ENCODE results near the gene PLEKHS1.
"Not testable (repeated sequence)": the region's sequence is repeated elsewhere in the genome, so short reads cannot be mapped to it uniquely, and the experiment has no call there.

PLEKHS1 gene

GRCh38 chr10:113742466-113742865 lies 9.0 kb upstream of the PLEKHS1 start:
- DNase-seq, result no peak

DNA sequence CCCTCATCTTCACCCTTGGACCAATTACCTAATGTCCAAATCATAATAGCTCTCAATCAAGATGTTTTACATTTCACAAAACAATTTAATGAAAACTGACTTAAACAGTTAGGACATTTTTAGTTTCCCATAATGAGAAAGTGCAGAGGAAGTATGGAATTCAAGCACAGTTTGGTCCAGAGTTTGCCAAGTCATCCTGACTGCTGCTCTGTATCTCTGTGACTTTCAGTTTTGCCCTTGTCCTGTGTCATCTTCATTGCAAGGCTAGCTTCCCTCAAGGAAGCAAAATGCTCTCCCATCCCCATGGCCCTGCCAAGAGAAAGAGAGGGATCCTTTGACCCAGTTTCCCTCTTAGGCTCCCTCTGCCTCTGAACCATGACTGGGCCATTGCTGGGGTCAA lies 7.9 kb upstream of the PLEKHS1 start:
- DNase-seq, result no peak

DNA sequence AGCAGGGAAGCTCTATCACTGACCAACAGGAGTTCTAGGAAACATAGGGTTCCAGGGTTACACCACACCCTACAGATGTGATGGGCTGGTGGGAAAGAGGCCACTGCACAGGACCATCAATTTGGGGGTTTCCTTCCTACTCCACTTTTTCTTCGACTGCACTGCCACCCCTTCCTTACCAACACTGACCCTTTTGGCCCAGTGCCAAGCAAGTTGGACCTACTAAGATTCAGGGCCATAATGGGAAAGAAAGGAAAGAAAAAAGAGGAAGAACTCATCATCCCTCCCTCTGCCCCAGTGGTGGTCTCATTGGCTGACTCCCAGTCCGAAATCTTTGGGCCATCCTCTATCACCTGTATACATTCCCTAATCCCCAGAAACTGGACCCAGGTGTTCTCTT lies 6.1 kb upstream of the PLEKHS1 start:
- DNase-seq, result no peak

GRCh38 chr10:113746217-113746957 lies 5.1 kb upstream of the PLEKHS1 start:
- no peak for DNase-seq

DNA sequence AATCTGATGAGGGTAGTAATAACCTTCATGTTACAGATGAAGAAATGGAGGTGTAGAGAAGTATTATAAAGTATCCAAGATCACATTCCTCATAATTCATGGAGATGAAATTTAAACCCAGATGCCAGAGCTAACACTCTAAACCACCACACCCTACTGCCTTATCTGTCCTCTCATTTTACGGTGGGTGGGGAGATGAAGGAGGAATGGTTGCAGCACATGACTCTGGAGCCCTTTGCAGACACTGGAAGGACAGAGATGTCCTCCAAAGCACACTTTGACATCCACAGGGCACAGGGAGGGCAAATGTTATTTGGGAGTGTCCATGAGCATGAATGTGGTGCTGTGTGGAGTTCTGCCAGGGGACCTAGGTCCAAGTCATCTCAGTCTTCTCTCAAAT lies 1.1 kb downstream of the PLEKHS1 start:
- no peak for DNase-seq

DNA sequence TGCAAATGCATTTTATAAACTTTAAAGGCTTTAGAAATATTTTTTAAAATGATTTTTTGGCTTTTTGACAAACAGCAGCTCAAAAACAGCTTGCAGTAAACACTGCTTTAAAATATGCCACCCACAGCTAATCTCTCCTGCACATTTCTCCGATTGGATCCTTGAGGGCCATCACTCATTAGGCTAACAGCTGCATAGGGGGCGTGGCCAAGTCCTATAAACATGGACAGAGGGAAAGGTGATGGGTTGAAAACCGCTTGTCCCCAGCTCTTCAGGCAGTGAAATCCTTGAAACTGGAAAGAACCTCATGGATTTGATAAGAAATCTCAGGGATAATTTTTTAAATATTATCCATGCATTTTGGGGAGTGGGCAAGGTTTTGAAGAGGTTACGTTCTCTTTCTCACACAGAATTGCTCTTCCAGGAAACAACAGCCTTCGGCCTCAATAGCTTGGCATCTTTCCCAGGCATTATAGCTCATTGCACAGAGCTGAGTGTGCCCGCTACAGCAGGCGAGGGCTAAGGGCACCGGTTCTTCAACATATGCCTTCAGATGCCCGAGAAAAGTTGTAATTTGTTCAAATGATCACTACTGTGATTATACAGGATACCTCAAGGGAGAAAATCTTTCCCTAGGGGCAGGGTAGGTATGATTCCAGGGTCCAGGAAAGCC lies 1.7 kb downstream of the PLEKHS1 start:
- DNase-seq, result peak; percentile 1

- no peak for DNase-seq
These were observed 2.6 kb downstream of the PLEKHS1 start for GRCh38 chr10:113754125-113754524.

DNA sequence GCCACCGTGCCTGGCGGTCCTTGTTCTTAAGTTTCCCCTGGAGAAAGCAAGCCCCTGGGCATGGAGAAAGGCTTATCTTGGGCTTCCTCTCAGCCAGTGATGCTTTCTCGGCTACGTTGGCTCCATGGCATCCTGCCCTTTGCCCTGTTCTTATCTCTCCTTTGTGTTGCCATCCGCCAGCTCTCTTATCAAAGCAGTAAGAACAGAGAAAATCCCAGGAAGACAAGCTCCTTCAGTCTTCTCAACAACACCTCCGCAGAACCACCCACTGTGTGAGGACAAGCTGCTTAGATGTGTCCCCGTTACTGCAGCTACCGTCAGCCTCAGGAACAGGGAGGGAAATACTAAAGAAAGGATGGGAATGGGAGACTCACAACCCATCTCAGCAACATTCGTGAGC lies 3.3 kb downstream of the PLEKHS1 start:
- DNase-seq, result no peak

- no peak for DNase-seq
These were observed 5.6 kb downstream of the PLEKHS1 start for GRCh38 chr10:113756940-113757543.

- no peak for DNase-seq
These were observed 10.6 kb downstream of the PLEKHS1 start for GRCh38 chr10:113762083-113762482.

- no peak for DNase-seq
These were observed 13.1 kb downstream of the PLEKHS1 start for GRCh38 chr10:113764582-113764981.

GRCh38 chr10:113765910-113766309 lies 14.4 kb downstream of the PLEKHS1 start:
- no peak for DNase-seq

DNA sequence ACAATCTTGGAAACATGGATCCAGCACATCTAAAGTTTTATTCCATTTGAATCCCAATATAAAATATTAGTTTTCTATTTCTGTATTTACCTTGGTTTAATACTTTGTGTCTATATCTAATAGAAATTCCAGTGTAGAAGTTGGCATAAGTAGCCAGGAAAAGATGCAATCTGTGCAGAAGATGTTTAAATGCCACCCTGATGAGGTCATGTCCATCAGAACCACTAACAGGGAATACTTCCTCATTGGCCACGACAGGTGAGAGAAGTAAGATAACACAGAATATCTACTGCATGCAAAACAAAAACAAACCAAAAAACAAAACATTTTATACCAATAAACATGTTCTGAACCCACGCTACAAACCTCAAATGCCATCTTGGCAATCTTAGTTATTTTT lies 15.7 kb downstream of the PLEKHS1 start:
- no peak for DNase-seq

- DNase-seq, result no peak
These were observed 18.9 kb downstream of the PLEKHS1 start for GRCh38 chr10:113770346-113770745.

GRCh38 chr10:113771131-113771530 lies 19.6 kb downstream of the PLEKHS1 start:
- DNase-seq, result not testable (repeated sequence)

DNA sequence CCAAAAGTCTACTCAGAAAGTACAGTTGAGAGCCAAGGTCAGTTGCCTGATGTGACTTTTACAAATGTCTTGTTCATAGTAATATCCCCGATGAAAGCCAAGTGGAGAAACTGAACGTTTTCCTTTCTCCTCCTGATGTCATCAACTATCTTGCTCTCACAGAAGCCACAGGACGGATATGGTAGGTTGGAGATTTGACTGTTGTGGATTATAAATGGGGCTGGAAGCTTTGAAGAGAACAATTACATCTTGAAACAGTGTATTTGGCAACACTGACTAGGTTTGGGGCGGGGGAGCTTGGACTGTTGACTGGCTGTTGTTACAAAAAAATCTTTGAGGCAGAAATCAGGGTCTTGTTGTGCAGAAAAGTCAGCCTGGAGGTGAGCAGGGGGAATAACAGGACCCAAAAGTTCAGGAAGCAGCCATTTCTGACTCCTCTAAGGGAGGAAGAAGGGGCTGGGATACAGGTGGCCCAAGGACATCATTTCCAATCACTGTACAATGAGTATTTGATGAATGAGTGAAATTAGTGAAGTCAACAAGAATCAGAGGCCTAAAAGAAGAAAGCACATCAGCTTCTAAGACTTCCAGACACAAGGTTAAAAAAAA lies 24.3 kb downstream of the PLEKHS1 start:
- no peak for DNase-seq

- no peak for DNase-seq
These were observed 25.1 kb downstream of the PLEKHS1 start for GRCh38 chr10:113776553-113776952.

- DNase-seq, result no peak
These were observed 29.3 kb downstream of the PLEKHS1 start for GRCh38 chr10:113780681-113781250.

GRCh38 chr10:113782367-113782766 lies 30.9 kb downstream of the PLEKHS1 start:
- DNase-seq, result no peak

DNA sequence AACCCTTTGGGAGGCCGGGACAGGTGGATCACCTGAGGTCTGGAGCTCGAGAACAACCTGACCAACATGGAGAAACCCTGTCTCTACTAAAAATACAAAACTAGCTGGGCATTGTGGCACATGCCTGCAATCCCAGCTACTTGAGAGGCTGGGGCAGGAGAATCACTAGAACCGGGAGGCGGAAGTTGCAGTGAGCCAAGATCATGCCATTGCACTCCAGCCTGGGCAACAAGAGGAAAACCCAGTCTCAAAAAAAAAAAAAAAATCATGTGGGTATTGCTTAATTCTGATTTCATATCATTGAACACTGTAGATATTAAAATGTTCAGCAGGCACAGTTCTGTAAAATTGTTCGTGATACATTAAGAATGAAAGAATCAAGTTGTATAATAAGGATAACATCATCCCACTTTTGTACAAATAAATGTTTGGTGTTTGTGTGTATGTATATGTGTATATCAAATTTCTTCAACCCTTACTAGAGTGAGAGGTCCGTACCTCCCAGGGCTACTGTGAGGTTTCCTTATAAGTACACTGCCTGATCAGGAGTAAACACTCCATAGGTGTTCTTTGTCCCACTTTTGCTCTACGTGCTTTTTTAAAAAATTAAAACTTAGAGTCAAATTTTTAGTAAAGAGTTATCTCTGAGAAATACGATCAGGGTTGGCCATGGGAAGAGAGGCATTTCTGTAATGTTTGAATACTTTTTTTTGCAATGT lies 31.7 kb downstream of the PLEKHS1 start:
- no peak for DNase-seq

DNA sequence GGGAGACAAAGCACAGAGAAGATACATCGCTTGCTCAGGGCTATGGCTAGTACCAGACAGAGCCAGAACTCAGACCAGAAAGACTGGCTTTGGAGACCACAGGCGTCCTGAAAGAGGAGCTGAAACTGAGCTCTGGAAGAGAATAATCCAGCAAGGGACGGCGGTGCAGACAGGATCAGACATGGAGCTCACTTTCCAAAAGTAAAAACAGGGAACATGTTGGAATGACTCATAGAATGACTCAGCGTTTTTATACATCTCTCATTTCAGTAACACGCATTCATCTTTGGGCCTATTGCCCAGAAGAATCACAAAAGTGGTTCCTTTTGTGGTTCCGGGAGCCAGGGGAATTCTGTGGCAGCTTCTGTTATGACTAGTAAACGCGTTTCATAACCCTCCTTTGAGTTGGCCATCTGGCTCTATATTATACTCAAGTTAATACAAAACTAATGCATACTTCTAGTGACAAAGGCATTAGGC lies 37.2 kb downstream of the PLEKHS1 start:
- no peak for DNase-seq

GRCh38 chr10:113791691-113792090 lies 40.2 kb downstream of the PLEKHS1 start:
- no peak for DNase-seq

- no peak for DNase-seq
These were observed 50.1 kb downstream of the PLEKHS1 start for GRCh38 chr10:113801569-113801968.
